B cell (primary cell): ENCODE measurements around the gene ZP1. TPM values are rescaled to one million over a fixed set of nuclear protein-coding genes. Genes with fewer than 3 reads are reported as not detected.

ENCODE experiments used
- ATAC-seq: fragments of 200-7000 bp; cut with Tn5 transposase; one replicate; pipeline ENCODE4 v1.10.0; 2021; ENCODE audit warnings: low read depth, mild to moderate bottlenecking, moderate number of reproducible peaks, moderate library complexity
- CTCF ChIA-PET: fragments of 350-600 bp; sonication (Branson Sonifier 250); formaldehyde crosslinking; loops from one replicate; lab custom pipeline; 2021; ENCODE audit warnings: antibody characterized with exemption, inconsistent platforms; lab: Charles Lee
- POLR2A ChIA-PET: fragments of 350-600 bp; sonication (Branson Sonifier 250); formaldehyde crosslinking; loops from one replicate; lab custom pipeline; 2021; ENCODE audit warnings: antibody characterized with exemption; lab: Charles Lee
- DNase-seq: peaks from one replicate; pipeline ENCODE4 v3.0.0; 2013
- H2AFZ ChIP-seq: 2 replicates; pipeline ENCODE4 v1.6.1; 2012; ENCODE audit warnings: mild to moderate bottlenecking, low read depth, low read length; ENCODE audit not compliant: insufficient read depth, poor library complexity, severe bottlenecking
- H3K27ac ChIP-seq, 2 donors: 1 replicate in 1 of 2; 2 replicates in 1 of 2; pipeline ENCODE4 v1.5.1; 2012 to 2013; ENCODE audit warnings: low read length in 2 of 2, mild to moderate bottlenecking in 2 of 2, moderate library complexity in 1 of 2
- H3K27me3 ChIP-seq, 4 experiments: fragments of 200-600 bp in 1 of 4; sonication (generic) in 1 of 4; replicated peaks in 1 of 4; 1 replicate in 2 of 4; 2 replicates in 2 of 4; pipeline versions ENCODE4 v1.6.1 to v1.7.0; 2013 to 2016; ENCODE audit warnings: low read length in 3 of 4, mild to moderate bottlenecking in 2 of 4, mixed read lengths in 1 of 4, moderate library complexity in 1 of 4; ENCODE audit not compliant: insufficient read depth in 4 of 4, control insufficient read depth in 3 of 4; ENCODE audit errors: control extremely low read depth in 1 of 4
- H3K36me3 ChIP-seq, 2 experiments: replicated peaks in 1 of 2; 1 replicate in 1 of 2; 2 replicates in 1 of 2; pipeline versions ENCODE4 v1.6.1 to v1.7.1; 2013; ENCODE audit warnings: low read length in 1 of 2; ENCODE audit not compliant: insufficient read depth in 2 of 2, control insufficient read depth in 1 of 2; ENCODE audit errors: control extremely low read depth in 1 of 2, extremely low read depth in 1 of 2
- H3K4me1 ChIP-seq, 2 donors: fragments of 200-600 bp in 1 of 2; sonication (generic) in 1 of 2; 1 replicate in 1 of 2; 2 replicates in 1 of 2; pipeline versions ENCODE4 v1.5.1 to v1.6.1; 2013 to 2017; ENCODE audit warnings: low read length in 2 of 2; ENCODE audit not compliant: control insufficient read depth in 2 of 2, insufficient read depth in 2 of 2
- H3K4me2 ChIP-seq: replicated peaks from 2 replicates; pipeline ENCODE3; 2012; ENCODE audit warnings: mild to moderate bottlenecking, low read depth, low read length; ENCODE audit not compliant: poor library complexity, severe bottlenecking
- H3K4me3 ChIP-seq, 5 experiments: fragments of 200-600 bp in 1 of 5; sonication (generic) in 1 of 5; 1 replicate in 3 of 5; 2 replicates in 2 of 5; pipeline versions ENCODE4 v1.5.1 to v1.7.0; 2011 to 2016; ENCODE audit warnings: low read length in 4 of 5, mild to moderate bottlenecking in 4 of 5, low read depth in 2 of 5, control low read depth in 1 of 5, moderate library complexity in 1 of 5; ENCODE audit not compliant: insufficient read depth in 1 of 5; ENCODE audit errors: control extremely low read depth in 1 of 5, extremely low read depth in 1 of 5
- H3K79me2 ChIP-seq: fragments of 200-600 bp; sonication (generic); one replicate; pipeline ENCODE4 v1.6.0; 2016; ENCODE audit warnings: low read length; ENCODE audit not compliant: control insufficient read depth, insufficient read depth
- H3K9ac ChIP-seq: fragments of 200-600 bp; sonication (generic); 2 replicates; pipeline ENCODE4 v1.6.1; 2017; ENCODE audit warnings: mild to moderate bottlenecking, low read length, moderate library complexity
- H3K9me3 ChIP-seq, 3 donors: one replicate each; pipeline versions ENCODE4 v1.6.1 to v1.7.1; 2013; ENCODE audit warnings: low read length in 2 of 3; ENCODE audit not compliant: control insufficient read depth in 2 of 3, insufficient read depth in 1 of 3; ENCODE audit errors: control extremely low read depth in 1 of 3
- H4K20me1 ChIP-seq: 2 replicates; pipeline ENCODE4 v1.6.0; 2012; ENCODE audit warnings: mild to moderate bottlenecking, low read length; ENCODE audit not compliant: insufficient read depth, control insufficient read depth, poor library complexity, severe bottlenecking
- H3K27ac Mint-ChIP-seq: one replicate; pipeline ENCODE4 v1.8.0; 2021; ENCODE audit warnings: mixed read lengths
- H3K27me3 Mint-ChIP-seq: one replicate; pipeline ENCODE4 v1.8.0; 2021; ENCODE audit warnings: mixed read lengths
- H3K4me1 Mint-ChIP-seq: one replicate; pipeline ENCODE4 v1.8.0; 2021; ENCODE audit warnings: mixed read lengths
- H3K4me3 Mint-ChIP-seq: one replicate; pipeline ENCODE4 v1.8.0; 2021; ENCODE audit warnings: mixed read lengths
- H3K9me3 Mint-ChIP-seq: one replicate; pipeline ENCODE4 v1.8.0; 2022; ENCODE audit warnings: mixed read lengths; ENCODE audit not compliant: insufficient read depth
- CTCF ChIP-seq: fragments of 200-600 bp; IDR thresholded peaks from one replicate; pipeline ENCODE4 v1.8.0; 2022; ENCODE audit warnings: antibody characterized with exemption, mild to moderate bottlenecking
- EZH2 ChIP-seq: IDR thresholded peaks from 2 replicates; pipeline ENCODE4 v1.6.1; 2012; ENCODE audit warnings: borderline replicate concordance, low read depth, mild to moderate bottlenecking, moderate library complexity, low read length; ENCODE audit not compliant: insufficient read depth, poor library complexity, severe bottlenecking
- WGBS: methylation state at CpG from one replicate; pipeline ENCODE4 v1.1.5; 2013; ENCODE audit warnings: missing lambda C conversion rate; ENCODE audit not compliant: insufficient coverage; 5-methylcytosine and 5-hydroxymethylcytosine counted together
- intact Hi-C: fragments of 100-400 bp; cut with micrococcal nuclease; formaldehyde crosslinking; loops from one replicate; pipeline ENCODE4 v1.10.0; 2022
- polyA plus RNA-seq: library from polyadenylated mRNA; depleted of rRNA; stranded (reverse); fragments of >200 nt; gene quantifications from 2 replicates; pipeline ENCODE4 v1.2.3, GENCODE V29; 2012
- total RNA-seq, 2 donors: library from RNA; stranded (reverse); fragments of 120-200 nt in 1 of 2; gene quantifications; 1 replicate in 1 of 2; 2 replicates in 1 of 2; pipeline versions ENCODE4 v1.2.3 to v1.2.4, GENCODE V29; 2013 to 2022

Gene ZP1
- total and polyA plus RNA-seq, 2 donors (not counting 1 experiment from before 2014, with no cell fraction given), result 0.06 TPM; not detected in 1

- Histone ChIP-seq H3K4me3 (no peak overlapping the region), H3K27me3 (no peaks in the 10 kb centered on the region), H3K27ac (no peak overlapping the region), H3K9ac (no peak overlapping the region), H2AFZ (no peak overlapping the region), H4K20me1 (peaks cover 38% of the 10 kb centered on the region), H3K79me2 (peaks cover 31% of the 10 kb centered on the region), H3K9me3 (no peaks in the 10 kb centered on the region), H3K4me2 (no peak overlapping the region), H3K36me3 (peaks cover 3 to 93% of the 10 kb centered on the region in 2 experiments), H3K4me1 (peaks cover 0 to 3% of the 10 kb centered on the region in 2 donors)
- ChIA-PET POLR2A (interaction anchor here (1.0 kb wide), 1 partner anchor 68 kb away, joined by 4 read pairs; no protein-coding TSS in a partner anchor), CTCF (interaction anchor here (0.6 to 10.2 kb wide), 24 partner anchors 8 to 634 kb away, joined by 3 to 129 read pairs (median 5); partner anchors contain the start of genes PTGDR2 and TMEM109)
- peak; percentile 69 for DNase-seq
- Mint-ChIP-seq H3K27me3 (no peaks in the 10 kb centered on the region), H3K9me3 (no peaks in the 10 kb centered on the region), H3K4me3 (no peak overlapping the region), H3K27ac (no peak overlapping the region), H3K4me1 (peaks cover 10% of the 10 kb centered on the region)
- intact Hi-C loops, result loop anchor here (1.0 kb wide), 3 partner anchors 68 to 288 kb away; no protein-coding TSS in a partner anchor
- peak; percentile 78 for ATAC-seq
- peak; percentile 97 for TF ChIP-seq CTCF
- TF ChIP-seq EZH2, result no peak
- WGBS, result 86% methylated on average over 7 of the region's 12 CpGs
Observed at GRCh38 chr11:60899046-60899936, 31.9 kb downstream of the ZP1 start.
